MM.1S (cell line): ENCODE data around the gene ITGB3.
A peak's percentile ranks its signal among the peaks of the same experiment; 100 is the strongest.

Experiments
- DNase-seq: peaks from one replicate; pipeline ENCODE4 v3.0.0-alpha.2; 2015
- H2AFZ ChIP-seq: fragments of 300-600 bp; sonication (generic); 2 replicates; pipeline ENCODE4 v1.6.0; 2016; ENCODE audit warnings: antibody characterized with exemption, low read length
- H3F3A ChIP-seq: fragments of 300-600 bp; sonication (generic); 2 replicates; pipeline ENCODE4 v1.6.1; 2016; ENCODE audit warnings: mild to moderate bottlenecking, antibody characterized with exemption, low read length, moderate library complexity, mixed read lengths; ENCODE audit not compliant: insufficient read depth
- H3K27ac ChIP-seq: fragments of 300-600 bp; sonication (generic); 2 replicates; pipeline ENCODE4 v1.5.1; 2016; ENCODE audit warnings: mild to moderate bottlenecking, low read length
- H3K27me3 ChIP-seq: fragments of 300-600 bp; sonication (generic); replicated peaks from 2 replicates; pipeline ENCODE4 v1.6.0; 2016; ENCODE audit warnings: low read length; ENCODE audit not compliant: insufficient read depth
- H3K36me3 ChIP-seq: fragments of 300-600 bp; sonication (generic); replicated peaks from 2 replicates; pipeline ENCODE4 v1.6.1; 2016; ENCODE audit warnings: mild to moderate bottlenecking, low read length, mixed read lengths; ENCODE audit not compliant: insufficient read depth
- H3K4me1 ChIP-seq: fragments of 300-600 bp; sonication (generic); 2 replicates; pipeline ENCODE4 v1.6.1; 2016; ENCODE audit warnings: low read length, mixed read lengths
- H3K4me2 ChIP-seq: fragments of 300-600 bp; sonication (generic); 2 replicates; pipeline ENCODE4 v1.6.0; 2016; ENCODE audit warnings: low read depth, low read length
- H3K4me3 ChIP-seq: fragments of 300-600 bp; sonication (generic); 2 replicates; pipeline ENCODE4 v1.5.1; 2016; ENCODE audit warnings: low read length, mixed read lengths
- H3K79me2 ChIP-seq: fragments of 300-600 bp; sonication (generic); 2 replicates; pipeline ENCODE4 v1.6.1; 2016; ENCODE audit warnings: mixed run types, low read length, mixed read lengths
- H3K9ac ChIP-seq: fragments of 300-600 bp; sonication (generic); 2 replicates; pipeline ENCODE4 v1.6.1; 2016; ENCODE audit warnings: low read length, mixed read lengths
- H3K9me2 ChIP-seq: fragments of 300-600 bp; sonication (generic); replicated peaks from 2 replicates; pipeline ENCODE4 v1.6.1; 2016; ENCODE audit warnings: mild to moderate bottlenecking, low read length, mixed read lengths; ENCODE audit not compliant: insufficient read depth
- H3K9me3 ChIP-seq: fragments of 300-600 bp; sonication (generic); replicated peaks from 2 replicates; pipeline ENCODE4 v1.6.1; 2016; ENCODE audit warnings: mild to moderate bottlenecking, low read length, mixed read lengths; ENCODE audit not compliant: insufficient read depth
- H4K20me1 ChIP-seq: fragments of 300-600 bp; sonication (generic); 2 replicates; pipeline ENCODE4 v1.6.1; 2016; ENCODE audit warnings: mild to moderate bottlenecking, low read length, moderate library complexity, mixed read lengths; ENCODE audit not compliant: insufficient read depth
- EZH2 ChIP-seq: fragments of 300-600 bp; sonication (generic); optimal IDR thresholded peaks from 2 replicates; pipeline ENCODE3; 2017; ENCODE audit warnings: low read depth, mild to moderate bottlenecking, antibody characterized with exemption, low read length, mixed read lengths
- EZH2phosphoT487 ChIP-seq: fragments of 300-600 bp; sonication (generic); IDR thresholded peaks from 2 replicates; pipeline ENCODE4 v1.6.1; 2018; ENCODE audit warnings: antibody characterized with exemption, low read length
- TF ChIP-seq, protein P1 (sequence below): fragments of 300-600 bp; sonication (generic); IDR thresholded peaks from 2 replicates; pipeline ENCODE4 v1.5.1; 2016; ENCODE audit warnings: antibody characterized with exemption, low read length, mixed read lengths

The ITGB3 gene

DNA sequence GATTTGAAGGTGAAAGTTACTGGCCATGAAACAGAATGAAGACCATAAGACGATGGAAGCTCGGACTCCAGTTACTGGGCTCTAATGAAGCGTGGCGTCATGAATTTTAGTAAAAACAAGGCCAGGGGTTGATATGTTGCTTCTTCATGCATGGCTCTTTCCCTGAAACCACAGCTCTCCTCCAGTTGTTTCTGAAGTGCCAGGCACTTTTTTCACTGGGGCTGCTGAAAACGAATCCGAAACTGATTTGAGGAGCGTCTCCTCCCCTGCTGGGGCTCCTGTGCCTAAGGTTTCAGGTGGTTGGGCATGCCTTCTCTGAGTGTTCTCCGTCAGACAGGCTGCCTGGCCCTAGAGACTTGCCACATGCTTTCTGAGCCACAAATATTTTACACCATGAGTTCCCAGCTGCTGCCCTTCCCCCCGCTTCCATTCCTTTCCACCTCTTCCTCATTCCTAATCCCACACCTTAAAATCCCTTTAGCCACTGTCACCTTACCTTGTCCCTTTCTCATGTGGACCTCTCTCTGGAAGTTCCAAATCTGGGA lies 48.1 kb upstream of the ITGB3 start:
- H4K20me1 ChIP-seq, result no peaks in the 10 kb centered on the region
- peaks cover 41% of the 10 kb centered on the region for H3K4me1 ChIP-seq
- peak overlapping the region; percentile 49 for H3K4me3 ChIP-seq
- H3K4me2 ChIP-seq, result peak overlapping the region; percentile 84
- H3F3A ChIP-seq, result peaks cover 36% of the 10 kb centered on the region
- H3K27ac ChIP-seq, result peak overlapping the region; percentile 94
- H3K27me3 ChIP-seq, result no peaks in the 10 kb centered on the region
- no peaks in the 10 kb centered on the region for H3K79me2 ChIP-seq
- peak; percentile 95 for DNase-seq
- TF ChIP-seq, protein P1, sequence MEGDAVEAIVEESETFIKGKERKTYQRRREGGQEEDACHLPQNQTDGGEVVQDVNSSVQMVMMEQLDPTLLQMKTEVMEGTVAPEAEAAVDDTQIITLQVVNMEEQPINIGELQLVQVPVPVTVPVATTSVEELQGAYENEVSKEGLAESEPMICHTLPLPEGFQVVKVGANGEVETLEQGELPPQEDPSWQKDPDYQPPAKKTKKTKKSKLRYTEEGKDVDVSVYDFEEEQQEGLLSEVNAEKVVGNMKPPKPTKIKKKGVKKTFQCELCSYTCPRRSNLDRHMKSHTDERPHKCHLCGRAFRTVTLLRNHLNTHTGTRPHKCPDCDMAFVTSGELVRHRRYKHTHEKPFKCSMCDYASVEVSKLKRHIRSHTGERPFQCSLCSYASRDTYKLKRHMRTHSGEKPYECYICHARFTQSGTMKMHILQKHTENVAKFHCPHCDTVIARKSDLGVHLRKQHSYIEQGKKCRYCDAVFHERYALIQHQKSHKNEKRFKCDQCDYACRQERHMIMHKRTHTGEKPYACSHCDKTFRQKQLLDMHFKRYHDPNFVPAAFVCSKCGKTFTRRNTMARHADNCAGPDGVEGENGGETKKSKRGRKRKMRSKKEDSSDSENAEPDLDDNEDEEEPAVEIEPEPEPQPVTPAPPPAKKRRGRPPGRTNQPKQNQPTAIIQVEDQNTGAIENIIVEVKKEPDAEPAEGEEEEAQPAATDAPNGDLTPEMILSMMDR, result no peak
- TF ChIP-seq EZH2 (no peak), EZH2phosphoT487 (no peak)
- H3K9me3 ChIP-seq, result no peaks in the 10 kb centered on the region
- H3K36me3 ChIP-seq, result no peaks in the 10 kb centered on the region
- no peaks in the 10 kb centered on the region for H3K9me2 ChIP-seq
- H2AFZ ChIP-seq, result peak overlapping the region; percentile 86
- peak overlapping the region; percentile 51 for H3K9ac ChIP-seq

DNA sequence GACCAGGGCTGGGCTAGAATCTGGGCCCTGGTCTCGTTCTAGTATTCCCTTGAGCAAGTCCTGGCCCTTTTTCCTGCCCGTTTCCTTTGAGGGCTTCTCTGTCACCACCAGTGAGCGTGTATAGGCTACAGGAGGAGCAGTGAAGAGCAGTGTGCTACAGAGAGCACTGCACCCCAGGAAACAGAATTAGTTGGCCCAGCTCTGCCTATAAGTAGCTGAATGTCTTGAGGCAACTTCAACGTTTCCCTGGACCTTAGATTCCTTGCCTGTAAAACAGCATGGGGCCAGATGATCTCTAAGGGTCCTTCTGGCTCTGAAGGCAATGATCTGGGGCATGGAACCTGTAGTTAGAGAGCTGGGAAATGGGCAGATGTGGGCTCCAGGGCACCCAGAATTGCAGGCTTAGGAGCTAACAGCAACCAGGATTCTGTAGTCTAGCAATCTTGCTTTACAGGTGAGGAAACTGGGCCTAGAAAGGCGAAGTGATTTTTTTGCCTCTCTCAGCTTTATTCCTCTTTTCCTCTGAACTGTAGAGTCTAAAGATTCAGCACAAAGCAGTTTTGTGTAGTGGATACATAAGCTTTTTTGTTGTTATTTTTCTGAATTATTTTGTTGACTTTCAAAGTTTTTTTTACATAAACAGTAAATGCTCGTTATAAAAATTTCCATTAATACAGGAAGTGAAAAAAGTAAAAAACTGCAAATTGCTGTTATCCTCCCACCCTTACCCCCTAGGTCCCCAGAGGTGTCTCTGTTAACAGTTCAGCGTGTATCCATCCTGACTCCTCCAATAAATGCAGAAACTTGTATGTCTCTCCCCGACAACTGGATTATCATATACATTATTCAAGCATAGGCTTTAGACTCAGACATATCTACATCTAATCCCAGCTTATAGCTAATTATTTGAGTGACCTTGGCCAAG lies 46.2 kb upstream of the ITGB3 start:
- H4K20me1 ChIP-seq, result no peaks in the 10 kb centered on the region
- no peak overlapping the region for H3K4me3 ChIP-seq
- H3K9ac ChIP-seq, result no peak overlapping the region
- no peak overlapping the region for H2AFZ ChIP-seq
- no peaks in the 10 kb centered on the region for H3K36me3 ChIP-seq
- H3K4me1 ChIP-seq, result peaks cover 42% of the 10 kb centered on the region
- no peak for DNase-seq
- no peak overlapping the region for H3K27ac ChIP-seq
- TF ChIP-seq EZH2, result no peak
- no peak for TF ChIP-seq EZH2phosphoT487
- TF ChIP-seq, protein P1, result no peak
- peaks cover 36% of the 10 kb centered on the region for H3F3A ChIP-seq
- H3K79me2 ChIP-seq, result no peaks in the 10 kb centered on the region
- no peaks in the 10 kb centered on the region for H3K9me2 ChIP-seq
- H3K4me2 ChIP-seq, result no peak overlapping the region
- no peaks in the 10 kb centered on the region for H3K9me3 ChIP-seq
- no peaks in the 10 kb centered on the region for H3K27me3 ChIP-seq

DNA sequence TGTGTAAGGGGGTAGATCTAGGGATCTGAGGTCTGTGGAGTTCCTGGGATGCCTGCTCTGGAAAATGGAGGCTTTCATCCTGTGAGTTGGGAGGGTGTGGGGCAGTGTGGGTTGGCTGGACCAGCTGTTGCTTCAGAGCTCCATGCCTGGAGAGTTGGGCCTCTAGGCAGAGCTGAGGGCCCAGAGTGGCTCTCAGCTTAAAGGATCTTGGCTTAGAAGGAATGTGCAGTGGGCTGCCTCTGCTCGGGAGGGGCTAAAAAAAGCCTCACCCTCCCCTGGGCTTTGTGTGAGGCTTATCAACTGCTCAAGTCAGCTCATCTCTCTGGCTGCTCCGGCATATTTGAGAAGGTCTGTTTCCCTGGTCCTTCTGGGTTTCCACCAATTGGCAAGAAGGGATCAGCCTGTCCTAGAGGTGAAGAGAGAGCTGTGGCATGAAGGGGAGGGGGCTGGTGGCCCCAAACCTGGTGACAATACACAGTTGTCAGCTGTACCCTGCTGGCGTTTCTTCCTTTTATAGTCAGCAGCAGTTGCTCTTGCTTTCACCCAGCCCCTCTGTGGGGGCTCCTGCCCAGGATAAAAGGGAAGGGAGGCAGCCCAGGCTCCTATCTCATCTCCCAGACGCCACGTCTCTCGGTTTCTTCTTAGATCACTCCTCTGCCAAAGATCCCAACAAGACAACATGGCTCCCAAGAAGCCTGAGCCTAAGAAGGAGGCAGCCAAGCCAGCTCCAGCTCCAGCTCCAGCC lies 44.7 kb upstream of the ITGB3 start, which contains the start of gene MYL4:
MYL4 (plus strand) TSS at position 605 of the 745 bp plus-strand sequence; CDS start at position 680, 75 bp downstream.
- no peaks in the 10 kb centered on the region for H3K9me3 ChIP-seq
- no peak within 1 kb of the TSS for H3K4me3 ChIP-seq
- H3K27me3 ChIP-seq, result no peaks in the 10 kb centered on the region
- no peak within 1 kb of the TSS for H3K4me2 ChIP-seq
- no peaks in the 10 kb centered on the region for H3K9me2 ChIP-seq
- no peak within 1 kb of the TSS for H3K9ac ChIP-seq
- H3K36me3 ChIP-seq, result no peaks in the 10 kb centered on the region
- H3K27ac ChIP-seq, result no peak within 1 kb of the TSS
- no peaks in the 10 kb centered on the region for H3K79me2 ChIP-seq
- H3F3A ChIP-seq, result peaks cover 26% of the 10 kb centered on the region
- TF ChIP-seq, protein P1, result no peak
- TF ChIP-seq EZH2 (no peak), EZH2phosphoT487 (no peak)
- no peak for DNase-seq
- no peaks in the 10 kb centered on the region for H4K20me1 ChIP-seq
- H2AFZ ChIP-seq, result no peak within 1 kb of the TSS
- H3K4me1 ChIP-seq, result peaks cover 41% of the 10 kb centered on the region
